OCI-LY7 (cell line): ENCODE results near the gene BMP15. TPM values are rescaled to one million over a fixed set of nuclear protein-coding genes. Genes with fewer than 3 reads are reported as not detected.

Experiments
- Bru-seq: library from RNA; stranded (reverse); fragments of 400-500 nt; gene quantifications from one replicate; lab custom pipeline; 2021; lab: Mats Ljungman, UMichigan
- BruChase-seq, 2 experiments: library from RNA; stranded (reverse); fragments of 400-500 nt; gene quantifications; one replicate each; lab custom pipeline; 2021; lab: Mats Ljungman, UMichigan
- BruUV-seq: library from RNA; stranded (reverse); fragments of 400-500 nt; replicated peaks from 2 replicates; lab custom pipeline; 2021; lab: Mats Ljungman, UMichigan
- CTCF ChIA-PET: fragments of 300-600 bp; sonication (Branson Sonifier 250); formaldehyde crosslinking; loops from one replicate; lab custom pipeline; 2022; ENCODE audit warnings: antibody characterized with exemption; ENCODE audit not compliant: unreplicated experiment; lab: Charles Lee
- POLR2A ChIA-PET: fragments of 300-600 bp; sonication (Branson Sonifier 250); formaldehyde crosslinking; loops from one replicate; lab custom pipeline; 2022; ENCODE audit warnings: antibody characterized with exemption; lab: Charles Lee
- DNase-seq: peaks from one replicate; pipeline ENCODE4 v3.0.0-alpha.2; 2015; ENCODE audit warnings: low spot score
- H2AFZ ChIP-seq: fragments of 200-600 bp; sonication (generic), shearing (Covaris generic); 2 replicates; pipeline ENCODE4 v1.6.1; 2014; ENCODE audit warnings: mild to moderate bottlenecking, antibody characterized with exemption, low read length, moderate library complexity
- H3K27ac ChIP-seq: fragments of 200-600 bp; sonication (generic); 2 replicates; pipeline ENCODE4 v1.5.1; 2014; ENCODE audit warnings: mixed run types, low read depth, mild to moderate bottlenecking, moderate library complexity, low read length, inconsistent platforms; ENCODE audit not compliant: poor library complexity, severe bottlenecking
- H3K36me3 ChIP-seq: fragments of 200-600 bp; sonication (generic); 2 replicates; pipeline ENCODE4 v1.6.1; 2014; ENCODE audit warnings: mild to moderate bottlenecking, antibody characterized with exemption, low read length, moderate library complexity, mixed read lengths; ENCODE audit not compliant: insufficient read depth
- H3K4me1 ChIP-seq: fragments of 200-600 bp; sonication (generic); 2 replicates; pipeline ENCODE4 v1.5.1; 2014; ENCODE audit warnings: mild to moderate bottlenecking, low read length; ENCODE audit not compliant: insufficient read depth, poor library complexity, severe bottlenecking
- H3K4me2 ChIP-seq: fragments of 200-600 bp; sonication (generic); 2 replicates; pipeline ENCODE4 v1.6.1; 2014; ENCODE audit warnings: mild to moderate bottlenecking, low read length
- H3K4me3 ChIP-seq: fragments of 200-600 bp; sonication (generic); 2 replicates; pipeline ENCODE4 v1.5.1; 2014; ENCODE audit warnings: mild to moderate bottlenecking, low read depth, low read length; ENCODE audit not compliant: poor library complexity, severe bottlenecking
- H3K79me2 ChIP-seq: fragments of 200-600 bp; sonication (generic); 2 replicates; pipeline ENCODE4 v1.6.1; 2016; ENCODE audit warnings: low read depth, mild to moderate bottlenecking, low read length, moderate library complexity, mixed read lengths; ENCODE audit not compliant: insufficient read depth
- H3K9me2 ChIP-seq: fragments of 200-600 bp; sonication (generic); 2 replicates; pipeline ENCODE4 v1.6.1; 2016; ENCODE audit warnings: mild to moderate bottlenecking, low read length, mixed read lengths; ENCODE audit not compliant: insufficient read depth
- H3K9me3 ChIP-seq: fragments of 200-600 bp; sonication (generic); 2 replicates; pipeline ENCODE4 v1.6.1; 2014; ENCODE audit warnings: mild to moderate bottlenecking, mixed run types, low read length, mixed read lengths
- H4K20me1 ChIP-seq: fragments of 200-600 bp; sonication (generic); 2 replicates; pipeline ENCODE4 v1.6.1; 2014; ENCODE audit warnings: mild to moderate bottlenecking, antibody characterized with exemption, low read length, moderate library complexity, mixed read lengths; ENCODE audit not compliant: insufficient read depth
- EZH2phosphoT487 ChIP-seq: fragments of 200-600 bp; sonication (generic); IDR thresholded peaks from 2 replicates; pipeline ENCODE4 v1.6.1; 2018; ENCODE audit warnings: low read depth, borderline replicate concordance, mild to moderate bottlenecking, mixed run types, antibody characterized with exemption, low read length, moderate library complexity, mixed read lengths
- intact Hi-C: fragments of 100-400 bp; cut with micrococcal nuclease; formaldehyde crosslinking; loops from one replicate; pipeline ENCODE4 v1.10.0; 2022; ENCODE audit not compliant: unreplicated experiment
- long read RNA-seq: library from polyadenylated mRNA; stranded (forward); transcript quantifications from one replicate; pipeline ENCODE4 v2.0.0, GENCODE V29; 2022
- total RNA-seq, 2 experiments: library from RNA; depleted of rRNA in 1 of 2; stranded (reverse); fragments of >200 nt in 1 of 2; shearing (Covaris generic) in 1 of 2; gene quantifications; 2 replicates each; pipeline ENCODE4 v1.2.3, GENCODE V29; 2014 to 2022
- TF ChIP-seq, protein P1 (sequence below): fragments of 200-600 bp; sonication (generic); conservative IDR thresholded peaks from 2 replicates; pipeline ENCODE4 v1.5.1; 2014; ENCODE audit warnings: mild to moderate bottlenecking, antibody characterized with exemption, low read length, moderate library complexity, mixed read lengths

The BMP15 gene
- not detected in 2 replicates for total RNA-seq (2014; rRNA removed; shearing (Covaris generic))
- total RNA-seq (2022) = not detected in 2 replicates
- Bru-seq, nascent RNA = not detected
- not detected for BruChase-seq, experiment 1, labeled RNA remaining after a 6-hour chase
- BruChase-seq, experiment 2, labeled RNA remaining after a 2-hour chase = not detected
- long read RNA-seq = 0 reads

DNA sequence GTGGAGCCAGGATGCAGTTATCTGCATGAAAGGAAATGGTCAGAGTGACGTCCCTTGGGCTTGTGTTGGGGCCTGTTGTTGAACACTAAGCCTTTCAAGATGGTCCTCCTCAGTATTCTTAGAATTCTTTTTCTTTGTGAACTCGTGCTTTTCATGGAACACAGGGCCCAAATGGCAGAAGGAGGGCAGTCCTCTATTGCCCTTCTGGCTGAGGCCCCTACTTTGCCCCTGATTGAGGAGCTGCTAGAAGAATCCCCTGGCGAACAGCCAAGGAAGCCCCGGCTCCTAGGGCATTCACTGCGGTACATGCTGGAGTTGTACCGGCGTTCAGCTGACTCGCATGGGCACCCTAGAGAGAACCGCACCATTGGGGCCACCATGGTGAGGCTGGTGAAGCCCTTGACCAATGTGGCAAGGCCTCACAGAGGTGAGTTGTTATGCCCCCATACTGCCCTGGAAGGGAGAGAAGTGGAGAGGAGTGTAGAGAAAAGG is at the start of gene BMP15:
Gene BMP15, plus strand, starts transcription at position 51 of the 492 bp plus-strand sequence. Its CDS starts 49 bp downstream, at position 100.
- Histone ChIP-seq H2AFZ (no peak within 1 kb of the TSS), H3K9me3 (no peaks in the 10 kb centered on the region), H3K79me2 (no peaks in the 10 kb centered on the region), H3K4me1 (no peaks in the 10 kb centered on the region), H3K4me3 (no peak within 1 kb of the TSS), H4K20me1 (no peaks in the 10 kb centered on the region), H3K36me3 (no peaks in the 10 kb centered on the region), H3K9me2 (no peaks in the 10 kb centered on the region), H3K4me2 (no peak within 1 kb of the TSS), H3K27ac (no peak within 1 kb of the TSS)
- DNase-seq = no peak
- CTCF ChIA-PET = no interaction called here
- intact Hi-C loops = no loop called here
- BruUV-seq = no TSS peak
- POLR2A ChIA-PET = no interaction called here
- TF ChIP-seq, protein P1, sequence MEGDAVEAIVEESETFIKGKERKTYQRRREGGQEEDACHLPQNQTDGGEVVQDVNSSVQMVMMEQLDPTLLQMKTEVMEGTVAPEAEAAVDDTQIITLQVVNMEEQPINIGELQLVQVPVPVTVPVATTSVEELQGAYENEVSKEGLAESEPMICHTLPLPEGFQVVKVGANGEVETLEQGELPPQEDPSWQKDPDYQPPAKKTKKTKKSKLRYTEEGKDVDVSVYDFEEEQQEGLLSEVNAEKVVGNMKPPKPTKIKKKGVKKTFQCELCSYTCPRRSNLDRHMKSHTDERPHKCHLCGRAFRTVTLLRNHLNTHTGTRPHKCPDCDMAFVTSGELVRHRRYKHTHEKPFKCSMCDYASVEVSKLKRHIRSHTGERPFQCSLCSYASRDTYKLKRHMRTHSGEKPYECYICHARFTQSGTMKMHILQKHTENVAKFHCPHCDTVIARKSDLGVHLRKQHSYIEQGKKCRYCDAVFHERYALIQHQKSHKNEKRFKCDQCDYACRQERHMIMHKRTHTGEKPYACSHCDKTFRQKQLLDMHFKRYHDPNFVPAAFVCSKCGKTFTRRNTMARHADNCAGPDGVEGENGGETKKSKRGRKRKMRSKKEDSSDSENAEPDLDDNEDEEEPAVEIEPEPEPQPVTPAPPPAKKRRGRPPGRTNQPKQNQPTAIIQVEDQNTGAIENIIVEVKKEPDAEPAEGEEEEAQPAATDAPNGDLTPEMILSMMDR = no peak
- TF ChIP-seq EZH2phosphoT487 = no peak

DNA sequence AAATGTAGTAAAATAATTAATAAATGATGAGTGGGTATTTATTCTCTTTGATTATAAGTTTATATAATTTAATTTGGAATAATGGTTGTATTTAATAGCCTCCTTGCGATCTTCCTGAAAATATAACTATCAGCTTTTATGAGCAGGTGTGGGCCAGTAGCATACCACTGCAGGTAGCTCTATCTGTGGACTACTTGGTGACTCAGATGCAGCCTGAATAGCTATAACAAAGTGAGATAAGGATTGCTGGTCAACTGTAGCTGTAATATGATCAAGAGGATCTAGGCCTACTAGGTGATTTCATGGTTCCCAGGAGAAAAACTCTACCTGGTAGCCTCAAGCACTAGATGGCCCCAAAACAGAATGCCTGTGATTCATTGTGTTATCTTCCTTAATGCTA is 47.1 kb upstream of the BMP15 start:
- ChIA-PET CTCF (no interaction called here), POLR2A (no interaction called here)
- no TSS peak for BruUV-seq

DNA sequence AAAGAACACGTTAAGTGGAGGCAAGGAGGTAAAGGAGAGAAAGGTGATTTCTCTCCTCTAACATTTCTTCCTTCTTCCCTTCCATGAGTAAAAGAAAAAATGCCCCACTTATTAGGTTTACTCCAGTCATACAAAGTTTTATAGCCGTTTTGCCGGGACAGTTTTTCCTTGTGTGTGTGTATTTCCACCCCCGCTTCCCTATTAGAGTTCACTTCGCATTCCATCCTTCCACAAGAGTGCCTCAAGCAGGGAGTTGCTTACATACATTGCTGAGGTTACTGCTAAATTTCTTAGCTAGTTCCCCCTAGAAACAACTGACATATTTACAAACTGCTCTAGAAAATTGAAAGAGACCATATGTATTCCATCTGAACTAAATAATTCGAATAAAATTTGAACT is 45.2 kb upstream of the BMP15 start:
- no peak for DNase-seq
- Histone ChIP-seq H3K9me2 (no peaks in the 10 kb centered on the region), H2AFZ (no peak overlapping the region), H4K20me1 (no peaks in the 10 kb centered on the region), H3K79me2 (no peaks in the 10 kb centered on the region), H3K36me3 (no peaks in the 10 kb centered on the region), H3K4me3 (no peak overlapping the region), H3K27ac (no peak overlapping the region), H3K4me2 (no peak overlapping the region), H3K9me3 (no peaks in the 10 kb centered on the region), H3K4me1 (no peaks in the 10 kb centered on the region)
- BruUV-seq = no TSS peak
- no peak for TF ChIP-seq EZH2phosphoT487
- TF ChIP-seq, protein P1 = no peak
- ChIA-PET CTCF (no interaction called here), POLR2A (no interaction called here)
- intact Hi-C loops = no loop called here

More for the DNA sequence above, 47.1 kb upstream of the BMP15 start:
- intact Hi-C loops = no loop called here
- Histone ChIP-seq H4K20me1 (no peaks in the 10 kb centered on the region), H3K79me2 (no peaks in the 10 kb centered on the region), H3K9me3 (no peaks in the 10 kb centered on the region), H3K27ac (no peak overlapping the region), H3K9me2 (no peaks in the 10 kb centered on the region), H3K4me2 (no peak overlapping the region), H3K4me1 (no peaks in the 10 kb centered on the region), H3K36me3 (no peaks in the 10 kb centered on the region), H3K4me3 (no peak overlapping the region), H2AFZ (no peak overlapping the region)
- TF ChIP-seq EZH2phosphoT487 = no peak
- TF ChIP-seq, protein P1 = no peak
- DNase-seq = no peak
